Lower leg skin (tissue), 4 donors: Measurements from ENCODE around the gene TRIM10. TPM values are rescaled to one million over a fixed set of nuclear protein-coding genes. Genes with fewer than 3 reads are reported as not detected.
A peak's percentile ranks its signal among the peaks of the same experiment; 100 is the strongest.

Experiments used
- DNase-seq, 2 donors: peaks; one replicate each; pipeline ENCODE4 v3.0.0-alpha.2; 2019; ENCODE audit warnings: low spot score in 2 of 2
- H3K4me3 ChIP-seq: fragments of 200-600 bp; sonication (generic); 2 replicates; pipeline ENCODE4 v1.5.1; 2017; ENCODE audit warnings: mild to moderate bottlenecking, low read depth; ENCODE audit not compliant: poor library complexity, severe bottlenecking
- POLR2A ChIP-seq, 2 donors: fragments of 450-650 bp; IDR thresholded peaks; one replicate each; pipeline ENCODE4 v1.6.1; 2016 to 2017; ENCODE audit warnings: antibody characterized with exemption in 2 of 2, mild to moderate bottlenecking in 1 of 2, moderate library complexity in 1 of 2
- WGBS, 2 donors: methylation state at CpG; one replicate each; pipeline ENCODE4 v1.1.5; 2018; 5-methylcytosine and 5-hydroxymethylcytosine counted together
- intact Hi-C: fragments of 100-400 bp; cut with DNase I; formaldehyde crosslinking; loops from one replicate; pipeline ENCODE4 v1.15.0; 2023; ENCODE audit warnings: low total_unique reads
- total RNA-seq, 4 donors: library from RNA; depleted of rRNA; stranded (reverse); fragments of >200 nt; gene quantifications; one replicate each; pipeline ENCODE4 v1.1.0, GENCODE V29; 2016
- TF ChIP-seq, protein P1 (sequence below), 3 donors: fragments of 450-650 bp; IDR thresholded peaks; one replicate each; pipeline ENCODE4 v1.5.1; 2016; ENCODE audit warnings: antibody characterized with exemption in 3 of 3, mild to moderate bottlenecking in 3 of 3, moderate library complexity in 2 of 3

The TRIM10 gene
- total RNA-seq, 4 donors from 2014 or later, result 0.13 to 1.1 (median 0.64) TPM

DNA sequence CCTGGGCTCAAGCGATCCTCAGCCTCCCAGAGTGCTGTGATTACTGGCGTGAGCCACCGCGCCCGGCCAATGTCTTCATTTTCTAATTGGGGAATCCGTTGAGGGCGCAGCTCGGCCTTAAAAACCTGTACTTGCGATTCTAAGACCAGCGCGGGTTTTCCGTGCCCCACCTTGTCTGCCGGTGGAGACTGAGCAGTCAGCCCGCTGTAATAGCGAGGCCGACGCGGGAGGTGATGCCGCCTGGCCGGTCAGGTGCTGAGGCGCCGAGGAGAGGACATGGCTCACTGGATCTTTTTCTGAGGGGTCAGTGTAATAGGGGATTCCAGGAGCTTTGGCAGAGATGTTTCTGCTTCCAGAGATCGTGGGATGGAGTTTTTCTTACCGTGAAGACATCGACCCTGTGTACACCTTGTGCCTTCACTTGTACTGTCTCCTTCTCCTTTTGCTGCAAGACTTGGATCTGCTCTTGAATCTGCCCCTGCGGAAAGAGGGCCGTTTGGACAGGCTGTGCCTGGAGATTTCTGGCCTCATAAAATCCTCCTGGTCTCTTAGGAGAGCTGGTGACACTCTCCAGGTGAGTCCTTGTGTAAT lies 49.6 kb downstream of the TRIM10 start:
- H3K4me3 ChIP-seq, result no peak overlapping the region
- DNase-seq, result no peak
- intact Hi-C loops, result no loop called here
- 55 to 63% methylated on average over 27 of the region's 27 CpGs for WGBS, 2 donors
- TF ChIP-seq POLR2A (IDR thresholded peaks at IDR 0.05), result no peak
- TF ChIP-seq, protein P1, sequence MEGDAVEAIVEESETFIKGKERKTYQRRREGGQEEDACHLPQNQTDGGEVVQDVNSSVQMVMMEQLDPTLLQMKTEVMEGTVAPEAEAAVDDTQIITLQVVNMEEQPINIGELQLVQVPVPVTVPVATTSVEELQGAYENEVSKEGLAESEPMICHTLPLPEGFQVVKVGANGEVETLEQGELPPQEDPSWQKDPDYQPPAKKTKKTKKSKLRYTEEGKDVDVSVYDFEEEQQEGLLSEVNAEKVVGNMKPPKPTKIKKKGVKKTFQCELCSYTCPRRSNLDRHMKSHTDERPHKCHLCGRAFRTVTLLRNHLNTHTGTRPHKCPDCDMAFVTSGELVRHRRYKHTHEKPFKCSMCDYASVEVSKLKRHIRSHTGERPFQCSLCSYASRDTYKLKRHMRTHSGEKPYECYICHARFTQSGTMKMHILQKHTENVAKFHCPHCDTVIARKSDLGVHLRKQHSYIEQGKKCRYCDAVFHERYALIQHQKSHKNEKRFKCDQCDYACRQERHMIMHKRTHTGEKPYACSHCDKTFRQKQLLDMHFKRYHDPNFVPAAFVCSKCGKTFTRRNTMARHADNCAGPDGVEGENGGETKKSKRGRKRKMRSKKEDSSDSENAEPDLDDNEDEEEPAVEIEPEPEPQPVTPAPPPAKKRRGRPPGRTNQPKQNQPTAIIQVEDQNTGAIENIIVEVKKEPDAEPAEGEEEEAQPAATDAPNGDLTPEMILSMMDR (IDR thresholded peaks at IDR 0.05), result no peak

DNA sequence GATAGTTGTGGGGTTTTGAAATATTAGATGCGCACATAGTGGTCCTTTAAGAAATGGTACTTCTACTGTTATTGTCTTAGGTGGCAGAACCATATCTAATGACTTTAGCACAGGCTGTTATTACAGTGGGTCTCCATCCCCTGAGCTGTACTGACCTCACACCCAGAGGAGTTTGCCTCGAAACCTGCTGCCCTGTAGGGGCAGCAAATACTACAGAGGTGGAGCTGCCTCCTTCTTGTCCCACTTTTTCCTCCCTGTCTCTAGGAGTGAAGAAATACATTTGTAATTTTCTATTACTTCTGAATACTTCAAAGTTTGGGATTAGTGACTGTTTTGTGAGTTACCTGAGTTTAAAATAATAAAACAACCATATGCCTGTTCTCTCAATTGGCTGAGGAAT lies 56.4 kb downstream of the TRIM10 start:
- H3K4me3 ChIP-seq, result no peak overlapping the region
- intact Hi-C loops, result no loop called here
- DNase-seq, result no peak
- 89 to 98% methylated on average over 2 of the region's 2 CpGs for WGBS, 2 donors
- no peak for TF ChIP-seq POLR2A (IDR thresholded peaks at IDR 0.05)
- TF ChIP-seq, protein P1 (IDR thresholded peaks at IDR 0.05), result no peak

DNA sequence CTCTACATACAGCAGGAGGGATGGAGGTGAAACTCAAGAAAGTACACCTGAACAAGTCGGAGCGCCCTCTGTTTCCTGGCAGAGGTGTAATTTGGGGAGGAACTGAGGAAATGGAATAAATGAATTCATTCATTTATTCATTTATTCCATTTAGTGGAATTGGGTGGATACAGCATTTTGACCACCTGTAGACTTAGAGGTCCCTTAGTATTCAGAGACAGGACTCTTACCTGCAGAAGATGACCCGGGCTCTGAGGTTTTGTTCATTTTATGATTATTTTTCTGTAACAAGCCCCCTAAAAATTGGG lies 57.2 kb downstream of the TRIM10 start:
- H3K4me3 ChIP-seq, result no peak overlapping the region
- TF ChIP-seq POLR2A (IDR thresholded peaks at IDR 0.05), result no peak
- TF ChIP-seq, protein P1 (IDR thresholded peaks at IDR 0.05), result no peak
- 38 to 44% methylated on average over 3 of the region's 3 CpGs for WGBS, 2 donors
- no peak for DNase-seq
- intact Hi-C loops, result no loop called here

DNA sequence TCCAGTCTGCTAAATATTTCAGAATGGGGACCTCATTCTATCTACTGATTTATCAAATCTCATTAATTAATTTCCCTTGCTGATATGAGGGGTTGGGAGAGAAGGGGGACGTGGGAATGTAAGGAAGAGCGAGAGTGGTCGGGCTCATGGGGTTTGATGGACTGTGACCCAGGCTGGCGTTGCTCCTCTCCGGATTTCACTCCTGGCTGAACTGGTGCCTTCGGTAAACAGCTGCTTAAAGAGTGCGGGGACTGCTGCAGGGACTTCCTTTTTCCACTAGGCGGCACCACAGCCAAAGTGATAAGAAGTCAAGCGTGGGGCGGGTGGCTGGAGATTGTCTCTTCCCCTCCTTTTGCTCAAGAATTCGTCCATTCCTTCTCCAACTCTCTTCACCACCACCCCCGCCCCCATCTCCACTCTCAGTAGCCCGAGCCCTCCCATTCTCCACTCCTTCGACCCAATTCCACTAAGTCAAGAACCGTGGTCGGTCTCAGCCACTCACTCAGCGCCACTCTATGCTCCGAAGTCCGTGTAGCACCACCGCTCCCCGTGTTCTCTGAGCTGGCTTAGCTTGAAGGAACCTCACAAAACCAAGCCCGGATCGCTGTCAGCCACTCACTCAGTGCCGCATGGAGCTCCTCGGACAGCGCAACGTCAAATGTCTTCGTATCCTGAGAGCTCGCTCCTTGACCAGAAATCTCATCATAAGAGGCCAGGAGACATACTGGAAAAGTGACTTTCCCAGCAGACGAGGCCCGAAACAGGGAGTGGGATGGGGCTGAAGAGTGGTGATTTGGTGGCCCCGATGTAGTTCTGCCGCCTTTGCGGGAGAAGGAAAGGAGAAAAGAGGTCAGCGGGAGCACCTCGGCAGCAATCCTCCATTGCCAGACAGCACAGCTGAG lies 57.8 kb downstream of the TRIM10 start:
- intact Hi-C loops, result no loop called here
- peak; percentile 92 to 98 for DNase-seq
- no peak for TF ChIP-seq POLR2A (IDR thresholded peaks at IDR 0.05)
- TF ChIP-seq, protein P1 (IDR thresholded peaks at IDR 0.05), result peak in 1 of 3 donors; percentile 87
- WGBS, 2 donors, result 2% methylated on average over 36 of the region's 36 CpGs
- H3K4me3 ChIP-seq, result peak overlapping the region; percentile 16

DNA sequence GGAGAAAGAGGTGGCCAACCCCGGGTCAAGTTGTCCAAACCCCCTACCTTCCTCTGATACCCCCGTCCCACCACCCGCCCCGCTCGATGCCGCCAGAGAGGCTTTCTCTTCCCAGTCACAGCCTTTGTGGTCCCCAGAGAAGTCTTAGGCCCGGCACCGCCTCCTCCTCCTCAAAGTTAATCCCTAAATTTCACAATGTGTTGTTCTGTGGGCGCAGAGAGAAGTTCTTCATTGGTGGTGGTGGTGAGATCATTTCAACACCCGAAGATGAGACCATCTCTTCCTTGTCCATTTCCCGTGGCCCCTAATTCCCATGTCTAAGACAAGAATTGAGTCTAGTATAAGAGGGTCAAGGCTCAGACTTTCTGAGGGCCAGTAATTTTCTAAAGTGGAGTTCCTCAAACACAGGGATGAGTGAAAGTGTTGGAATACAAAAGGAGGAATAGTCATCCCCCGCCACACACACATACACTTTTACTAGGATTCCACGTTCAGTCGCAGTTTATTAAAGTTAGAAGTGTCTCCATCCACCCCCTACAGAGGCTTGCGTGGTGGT lies 58.5 kb downstream of the TRIM10 start:
- WGBS, 2 donors, result 33 to 42% methylated on average over 15 of the region's 15 CpGs
- TF ChIP-seq, protein P1 (IDR thresholded peaks at IDR 0.05), result no peak
- no peak for TF ChIP-seq POLR2A (IDR thresholded peaks at IDR 0.05)
- H3K4me3 ChIP-seq, result no peak overlapping the region
- intact Hi-C loops, result no loop called here
- DNase-seq, result peak; percentile 32 to 94

Other genes with a start within 250 kb of the TRIM10 start
- gene HLA-A, start 218.7 kb downstream of the TRIM10 start, total RNA-seq, result 1,000 to 10,000 TPM in 1 of 4 donors, 100 to 1,000 TPM in 3; 530 to 1,047 (median 828) TPM
- 10 to 100 TPM; 27.4 to 37.8 (median 33.6) TPM for gene POLR1H, start 99.9 kb downstream of the TRIM10 start, total RNA-seq
- 10 to 100 TPM; 32.2 to 38.2 (median 36.6) TPM for gene PPP1R11, start 94.0 kb downstream of the TRIM10 start, total RNA-seq
- gene RNF39, start 85.4 kb downstream of the TRIM10 start, total RNA-seq, result 100 to 1,000 TPM in 3 of 4 donors, 10 to 100 TPM in 1; 96.9 to 113 (median 108) TPM
- gene TRIM31, start 48.1 kb downstream of the TRIM10 start, total RNA-seq, result under 1 TPM in 1 of 4 donors, not detected in 3; 0.29 TPM
- not detected for gene TRIM40, start 25.1 kb downstream of the TRIM10 start, total RNA-seq
- 1 to 10 TPM in 3 of 4 donors, under 1 TPM in 1; 0.98 to 4.3 (median 1.1) TPM for gene TRIM15, start 2.3 kb upstream of the TRIM10 start, total RNA-seq
- 10 to 100 TPM; 40.4 to 57.4 (median 50.7) TPM for gene TRIM26, start 52.2 kb upstream of the TRIM10 start, total RNA-seq
- 10 to 100 TPM in 3 of 4 donors, 1 to 10 TPM in 1; 8.6 to 15.2 (median 12.6) TPM for gene TRIM39, start 165.7 kb upstream of the TRIM10 start, total RNA-seq
- 100 to 1,000 TPM in 2 of 4 donors, 10 to 100 TPM in 2; 73.3 to 177 (median 108) TPM for gene RPP21, start 183.9 kb upstream of the TRIM10 start, total RNA-seq